ENCODE results near the gene SFXN3. TPM values are rescaled to one million over a fixed set of nuclear protein-coding genes. Genes with fewer than 3 reads are reported as not detected.

SFXN3 gene
- polyA plus RNA-seq, 4 donors: 35.0 to 222 (median 87.5) TPM

DNA sequence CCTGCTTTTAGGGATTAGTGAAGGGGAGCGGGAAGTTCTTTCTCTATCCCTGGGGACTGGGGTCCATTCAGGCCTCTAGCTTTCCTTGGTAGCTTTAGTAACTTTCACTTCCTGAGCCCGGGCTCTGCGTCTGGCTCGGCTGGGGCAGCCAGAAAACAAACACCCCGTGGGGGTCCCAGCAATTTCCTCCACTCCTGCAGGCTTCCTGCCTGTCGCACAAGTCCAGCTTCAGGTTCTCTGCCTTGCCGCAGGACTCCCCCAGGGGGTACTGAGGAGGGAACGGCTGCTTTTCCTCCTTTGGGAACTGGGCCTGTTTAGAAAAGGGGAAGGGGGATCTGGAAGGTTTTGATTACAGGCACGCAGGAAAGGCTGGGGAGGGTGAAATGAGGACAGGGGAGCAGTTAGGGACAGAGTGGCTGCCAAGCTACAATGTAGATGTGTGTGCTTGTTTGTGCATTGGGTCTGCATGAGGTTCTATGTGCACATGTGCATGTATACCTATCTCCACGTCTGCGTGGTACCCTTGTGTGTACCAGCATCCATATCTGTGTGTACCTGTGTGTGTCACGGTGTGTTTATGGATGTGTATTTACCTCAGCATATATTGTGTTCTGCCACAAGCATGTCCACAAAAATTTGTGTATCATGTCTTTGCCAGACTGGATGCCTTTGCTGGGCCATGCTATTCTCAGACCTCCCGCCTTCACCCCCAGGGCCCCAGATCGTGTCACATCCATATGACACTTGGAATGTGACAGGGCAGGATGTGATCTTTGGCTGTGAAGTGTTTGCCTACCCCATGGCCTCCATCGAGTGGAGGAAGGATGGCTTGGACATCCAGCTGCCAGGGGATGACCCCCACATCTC lies 32.7 kb downstream of the SFXN3 start:
- peak overlapping the region in 1 of 3 donors; percentile 84 for H3K4me3 ChIP-seq (ENCODE audit: low read depth in 1 of 3, low read length in 3 of 3)
- H3K27me3 ChIP-seq (ENCODE audit: control insufficient read depth in 3 of 3, insufficient read depth in 3 of 3, low read length in 3 of 3): peaks cover 0 to 3% (median 0%) of the 10 kb centered on the region in 3 donors
- H3K36me3 ChIP-seq (ENCODE audit: control insufficient read depth in 3 of 3, insufficient read depth in 2 of 3, low read depth in 1 of 3, low read length in 3 of 3): peaks cover 0 to 8% (median 0%) of the 10 kb centered on the region in 3 donors
- 56 to 71% (median 65%) methylated on average over 15 of the region's 15 CpGs for WGBS, 3 donors
- no peaks in the 10 kb centered on the region for H3K9me3 ChIP-seq (ENCODE audit: control insufficient read depth in 2 of 2, insufficient read depth in 1 of 2, low read depth in 1 of 2, low read length in 1 of 2)
- peaks cover 0 to 56% (median 6%) of the 10 kb centered on the region in 3 donors for H3K4me1 ChIP-seq (ENCODE audit: control insufficient read depth in 3 of 3, insufficient read depth in 2 of 3, low read depth in 1 of 3, low read length in 2 of 3)
- DNase-seq (no peak), FAIRE-seq (no peak)
- H3K27ac ChIP-seq (ENCODE audit: low read depth in 1 of 3, low read length in 2 of 3): peak overlapping the region in 1 of 3 donors; percentile 95

DNA sequence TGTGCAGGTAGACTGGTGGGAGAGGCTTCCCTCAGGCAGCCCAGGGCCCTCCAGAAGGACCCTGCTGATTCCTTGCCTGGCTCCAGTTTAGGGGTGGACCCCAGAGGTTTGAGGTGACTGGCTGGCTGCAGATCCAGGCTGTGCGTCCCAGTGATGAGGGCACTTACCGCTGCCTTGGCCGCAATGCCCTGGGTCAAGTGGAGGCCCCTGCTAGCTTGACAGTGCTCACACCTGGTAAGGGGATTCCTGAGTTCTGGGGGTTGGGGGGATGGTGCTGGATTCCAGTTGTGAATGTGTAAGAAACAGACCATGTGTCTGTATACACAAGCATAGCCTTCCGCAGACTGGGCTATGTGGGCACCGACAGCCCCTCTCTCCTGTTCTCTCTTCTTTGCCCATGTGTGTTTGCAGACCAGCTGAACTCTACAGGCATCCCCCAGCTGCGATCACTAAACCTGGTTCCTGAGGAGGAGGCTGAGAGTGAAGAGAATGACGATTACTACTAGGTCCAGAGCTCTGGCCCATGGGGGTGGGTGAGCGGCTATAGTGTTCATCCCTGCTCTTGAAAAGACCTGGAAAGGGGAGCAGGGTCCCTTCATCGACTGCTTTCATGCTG lies 33.5 kb downstream of the SFXN3 start:
- no peak for DNase-seq
- no peak for FAIRE-seq
- peaks cover 0 to 3% (median 0%) of the 10 kb centered on the region in 3 donors for H3K27me3 ChIP-seq (ENCODE audit: control insufficient read depth in 3 of 3, insufficient read depth in 3 of 3, low read length in 3 of 3)
- H3K27ac ChIP-seq (ENCODE audit: low read depth in 1 of 3, low read length in 2 of 3): no peak overlapping the region
- no peaks in the 10 kb centered on the region for H3K9me3 ChIP-seq (ENCODE audit: control insufficient read depth in 2 of 2, insufficient read depth in 1 of 2, low read depth in 1 of 2, low read length in 1 of 2)
- 92 to 97% (median 97%) methylated on average over 9 of the region's 9 CpGs for WGBS, 3 donors
- peaks cover 0 to 54% (median 6%) of the 10 kb centered on the region in 3 donors for H3K4me1 ChIP-seq (ENCODE audit: control insufficient read depth in 3 of 3, insufficient read depth in 2 of 3, low read depth in 1 of 3, low read length in 2 of 3)
- no peak overlapping the region for H3K4me3 ChIP-seq (ENCODE audit: low read depth in 1 of 3, low read length in 3 of 3)
- H3K36me3 ChIP-seq (ENCODE audit: control insufficient read depth in 3 of 3, insufficient read depth in 2 of 3, low read depth in 1 of 3, low read length in 3 of 3): peaks cover 0 to 8% (median 0%) of the 10 kb centered on the region in 3 donors

DNA sequence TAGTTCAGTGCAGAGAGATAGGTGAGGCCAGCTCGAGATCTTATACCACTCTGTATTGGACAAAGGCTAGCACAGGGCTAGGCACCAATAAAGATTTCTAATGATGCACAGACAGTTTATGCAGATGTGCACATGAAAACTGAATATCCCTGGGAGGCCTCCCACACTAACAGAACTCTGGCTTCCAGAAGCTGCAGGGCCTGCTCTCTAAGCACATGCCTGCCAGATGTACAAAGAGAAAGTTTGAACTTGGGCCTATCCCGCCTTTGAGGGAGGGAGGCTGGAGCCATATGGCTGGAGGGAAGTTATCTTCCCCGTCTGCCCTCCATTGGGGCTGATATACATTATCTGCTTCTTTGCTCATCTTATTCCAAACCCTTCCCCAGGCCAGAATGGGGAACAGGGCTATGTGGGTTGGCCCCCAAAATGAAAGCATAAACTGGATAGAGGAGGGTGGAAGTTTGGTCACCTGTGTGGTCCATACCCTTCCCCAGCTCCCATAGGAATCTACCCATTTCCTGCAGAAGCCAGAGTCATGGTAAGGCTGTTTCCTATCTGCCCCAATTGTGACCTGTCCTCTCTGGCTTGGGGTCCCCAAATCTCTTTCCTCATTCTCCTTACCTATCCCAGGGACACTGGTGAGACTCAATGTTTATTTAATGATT lies 34.6 kb downstream of the SFXN3 start:
- DNase-seq (peak; percentile 54 to 55), FAIRE-seq (no peak)
- peaks cover 0 to 8% (median 0%) of the 10 kb centered on the region in 3 donors for H3K36me3 ChIP-seq (ENCODE audit: control insufficient read depth in 3 of 3, insufficient read depth in 2 of 3, low read depth in 1 of 3, low read length in 3 of 3)
- WGBS, 3 donors: 60 to 68% (median 66%) methylated on average over 3 of the region's 3 CpGs
- peaks cover 0 to 3% (median 0%) of the 10 kb centered on the region in 3 donors for H3K27me3 ChIP-seq (ENCODE audit: control insufficient read depth in 3 of 3, insufficient read depth in 3 of 3, low read length in 3 of 3)
- H3K27ac ChIP-seq (ENCODE audit: low read depth in 1 of 3, low read length in 2 of 3): peak overlapping the region; percentile 76 to 98 (median 92)
- peaks cover 0 to 50% (median 6%) of the 10 kb centered on the region in 3 donors for H3K4me1 ChIP-seq (ENCODE audit: control insufficient read depth in 3 of 3, insufficient read depth in 2 of 3, low read depth in 1 of 3, low read length in 2 of 3)
- peak overlapping the region in 1 of 3 donors; percentile 46 for H3K4me3 ChIP-seq (ENCODE audit: low read depth in 1 of 3, low read length in 3 of 3)
- H3K9me3 ChIP-seq (ENCODE audit: control insufficient read depth in 2 of 2, insufficient read depth in 1 of 2, low read depth in 1 of 2, low read length in 1 of 2): no peaks in the 10 kb centered on the region

DNA sequence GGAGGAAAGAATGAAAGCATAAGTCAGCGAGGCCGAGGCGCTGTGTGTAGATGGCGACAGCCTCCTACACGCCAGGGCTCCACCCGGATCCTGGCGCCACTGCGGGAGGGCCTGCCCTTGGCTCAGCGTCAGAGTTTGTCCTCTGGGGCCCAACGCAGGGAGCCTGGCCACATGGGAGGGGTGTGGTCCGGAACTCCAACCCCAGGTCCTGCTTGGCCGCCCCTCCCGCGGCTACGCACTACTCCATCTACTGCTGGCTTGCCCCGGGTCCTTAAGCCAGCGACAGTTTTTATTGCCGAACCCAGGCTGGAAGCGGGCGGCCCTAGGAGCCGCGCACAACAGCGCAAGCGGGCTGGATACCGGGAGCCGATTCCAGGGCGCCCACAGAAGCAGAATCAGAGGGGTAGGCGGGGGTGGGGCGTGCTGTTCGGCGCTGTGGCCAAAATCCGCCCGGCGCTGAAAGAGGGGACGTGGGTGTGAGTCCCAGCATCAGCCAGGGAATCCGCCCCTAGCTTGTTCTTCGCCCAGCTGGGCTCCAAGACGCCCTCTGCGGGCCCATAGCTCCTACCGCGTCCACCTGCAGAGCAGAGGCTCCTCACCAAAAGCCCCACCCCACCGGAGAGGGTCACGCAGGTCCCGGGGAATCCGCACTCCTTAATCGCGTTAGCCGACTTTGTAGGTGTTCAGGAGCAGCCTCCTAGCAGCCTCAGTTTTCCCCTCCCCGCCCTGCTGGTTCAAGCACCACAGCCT lies 35.3 kb downstream of the SFXN3 start:
- WGBS, 3 donors: 2 to 5% (median 4%) methylated on average over 43 to 49 of the region's 49 CpGs
- FAIRE-seq (no peak), DNase-seq (peak; percentile 96)
- H3K27me3 ChIP-seq (ENCODE audit: control insufficient read depth in 3 of 3, insufficient read depth in 3 of 3, low read length in 3 of 3): peaks cover 0 to 3% (median 0%) of the 10 kb centered on the region in 3 donors
- H3K36me3 ChIP-seq (ENCODE audit: control insufficient read depth in 3 of 3, insufficient read depth in 2 of 3, low read depth in 1 of 3, low read length in 3 of 3): peaks cover 0 to 8% (median 0%) of the 10 kb centered on the region in 3 donors
- no peaks in the 10 kb centered on the region for H3K9me3 ChIP-seq (ENCODE audit: control insufficient read depth in 2 of 2, insufficient read depth in 1 of 2, low read depth in 1 of 2, low read length in 1 of 2)
- peaks cover 0 to 47% (median 6%) of the 10 kb centered on the region in 3 donors for H3K4me1 ChIP-seq (ENCODE audit: control insufficient read depth in 3 of 3, insufficient read depth in 2 of 3, low read depth in 1 of 3, low read length in 2 of 3)
- peak overlapping the region; percentile 76 to 98 (median 92) for H3K27ac ChIP-seq (ENCODE audit: low read depth in 1 of 3, low read length in 2 of 3)
- H3K4me3 ChIP-seq (ENCODE audit: low read depth in 1 of 3, low read length in 3 of 3): peak overlapping the region; percentile 28 to 62 (median 46)

DNA sequence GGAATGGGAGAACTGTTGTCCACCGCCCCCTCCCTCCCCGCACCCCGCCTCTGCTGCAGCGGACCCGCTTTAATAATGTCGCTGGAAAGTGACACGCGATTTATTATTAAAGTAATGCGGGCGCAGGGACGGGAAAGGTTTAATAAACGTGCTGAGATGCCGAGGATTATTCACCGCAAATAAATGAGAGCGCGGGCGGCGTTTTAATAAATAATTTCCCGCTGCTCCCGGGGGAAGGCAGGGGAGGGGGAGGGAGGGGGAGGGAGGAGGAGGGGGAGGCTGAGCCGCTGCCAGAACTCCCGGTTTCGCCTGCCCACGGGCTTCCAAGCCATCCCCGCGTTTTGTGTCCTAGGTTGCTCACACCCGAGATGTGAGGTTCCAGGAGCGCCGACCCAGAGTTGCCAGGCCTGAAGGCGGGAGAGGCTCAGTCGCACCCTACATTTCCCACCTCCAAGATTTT lies 35.9 kb downstream of the SFXN3 start:
- 1 to 2% (median 2%) methylated on average over 31 of the region's 31 CpGs for WGBS, 3 donors
- Histone ChIP-seq H3K27ac (ENCODE audit: low read depth in 1 of 3, low read length in 2 of 3) (peak overlapping the region; percentile 76 to 98 (median 92)), H3K9me3 (ENCODE audit: control insufficient read depth in 2 of 2, insufficient read depth in 1 of 2, low read depth in 1 of 2, low read length in 1 of 2) (no peaks in the 10 kb centered on the region), H3K4me3 (ENCODE audit: low read depth in 1 of 3, low read length in 3 of 3) (peak overlapping the region; percentile 28 to 62 (median 46)), H3K27me3 (ENCODE audit: control insufficient read depth in 3 of 3, insufficient read depth in 3 of 3, low read length in 3 of 3) (peaks cover 0 to 6% (median 0%) of the 10 kb centered on the region in 3 donors), H3K36me3 (ENCODE audit: control insufficient read depth in 3 of 3, insufficient read depth in 2 of 3, low read depth in 1 of 3, low read length in 3 of 3) (peaks cover 0 to 8% (median 0%) of the 10 kb centered on the region in 3 donors), H3K4me1 (ENCODE audit: control insufficient read depth in 3 of 3, insufficient read depth in 2 of 3, low read depth in 1 of 3, low read length in 2 of 3) (peaks cover 0 to 41% (median 6%) of the 10 kb centered on the region in 3 donors)
- FAIRE-seq: no peak
- DNase-seq: no peak

DNA sequence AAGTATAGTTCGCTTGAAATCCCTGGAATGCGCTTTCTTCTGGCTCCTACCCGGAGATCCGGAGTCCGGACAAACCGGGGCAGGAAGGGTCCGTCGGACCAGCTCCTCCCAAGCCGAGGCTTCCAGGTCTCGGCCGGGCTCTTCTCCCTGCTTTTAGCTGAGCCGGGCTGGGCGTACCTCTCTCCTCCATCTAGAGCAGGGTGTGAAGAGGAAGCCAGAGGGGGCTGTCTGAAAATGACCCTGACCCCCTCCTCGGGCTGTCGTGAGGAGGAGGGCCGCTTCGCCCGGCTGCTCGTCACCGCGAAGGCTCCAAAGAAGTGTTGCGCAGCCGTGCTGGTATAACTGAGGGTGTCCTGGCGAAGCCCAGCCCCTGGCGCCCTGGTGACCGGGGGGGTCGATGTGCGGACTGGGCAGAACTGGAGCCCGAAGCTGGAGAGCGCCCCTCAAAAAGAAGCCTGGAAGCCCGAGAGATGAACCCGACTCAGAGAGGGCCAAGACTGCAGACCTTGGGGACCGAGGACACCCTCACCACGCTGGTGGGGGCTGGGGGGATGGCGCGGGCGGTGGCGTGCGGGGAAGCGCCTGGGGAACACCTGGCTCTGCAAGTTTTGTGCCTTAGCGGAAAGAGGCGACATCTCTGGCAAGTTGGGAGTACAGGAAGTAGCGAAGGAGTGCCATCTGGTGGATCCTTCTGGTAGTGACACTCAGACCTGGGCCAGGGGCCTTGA lies 36.5 kb downstream of the SFXN3 start:
- peak overlapping the region; percentile 58 to 98 (median 83) for H3K27ac ChIP-seq (ENCODE audit: low read depth in 1 of 3, low read length in 2 of 3)
- WGBS, 3 donors: 1% methylated on average over 43 of the region's 43 CpGs
- peak overlapping the region; percentile 30 to 62 (median 46) for H3K4me3 ChIP-seq (ENCODE audit: low read depth in 1 of 3, low read length in 3 of 3)
- FAIRE-seq (no peak), DNase-seq (peak; percentile 86 to 91)
- peaks cover 0 to 38% (median 6%) of the 10 kb centered on the region in 3 donors for H3K4me1 ChIP-seq (ENCODE audit: control insufficient read depth in 3 of 3, insufficient read depth in 2 of 3, low read depth in 1 of 3, low read length in 2 of 3)
- H3K36me3 ChIP-seq (ENCODE audit: control insufficient read depth in 3 of 3, insufficient read depth in 2 of 3, low read depth in 1 of 3, low read length in 3 of 3): peaks cover 0 to 8% (median 0%) of the 10 kb centered on the region in 3 donors
- peaks cover 0 to 11% (median 0%) of the 10 kb centered on the region in 3 donors for H3K27me3 ChIP-seq (ENCODE audit: control insufficient read depth in 3 of 3, insufficient read depth in 3 of 3, low read length in 3 of 3)
- H3K9me3 ChIP-seq (ENCODE audit: control insufficient read depth in 2 of 2, insufficient read depth in 1 of 2, low read depth in 1 of 2, low read length in 1 of 2): no peaks in the 10 kb centered on the region

DNA sequence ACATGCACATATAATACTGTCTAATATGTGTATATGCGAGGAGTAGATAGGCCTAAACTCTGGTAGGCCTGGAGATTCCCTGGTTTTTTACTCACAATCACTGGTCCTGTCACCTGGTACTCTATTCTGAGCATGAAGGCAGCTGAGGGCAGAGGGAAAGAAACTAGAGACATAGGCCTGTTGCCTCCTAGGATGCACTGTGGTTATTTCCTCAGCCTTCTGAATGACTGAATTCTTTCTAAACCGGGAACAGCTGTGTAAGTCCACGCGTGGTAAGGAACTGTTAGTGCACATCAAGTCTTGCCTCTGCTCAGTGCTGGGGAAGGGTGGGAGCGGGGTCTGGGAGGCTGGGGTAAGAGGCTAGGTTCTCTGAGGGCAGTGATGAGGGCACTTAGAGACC lies 38.4 kb downstream of the SFXN3 start:
- Histone ChIP-seq H3K9me3 (ENCODE audit: control insufficient read depth in 2 of 2, insufficient read depth in 1 of 2, low read depth in 1 of 2, low read length in 1 of 2) (no peaks in the 10 kb centered on the region), H3K4me1 (ENCODE audit: control insufficient read depth in 3 of 3, insufficient read depth in 2 of 3, low read depth in 1 of 3, low read length in 2 of 3) (peaks cover 0 to 20% (median 0%) of the 10 kb centered on the region in 3 donors), H3K27me3 (ENCODE audit: control insufficient read depth in 3 of 3, insufficient read depth in 3 of 3, low read length in 3 of 3) (peaks cover 0 to 27% (median 15%) of the 10 kb centered on the region in 3 donors), H3K36me3 (ENCODE audit: control insufficient read depth in 3 of 3, insufficient read depth in 2 of 3, low read depth in 1 of 3, low read length in 3 of 3) (peaks cover 0 to 7% (median 0%) of the 10 kb centered on the region in 3 donors), H3K27ac (ENCODE audit: low read depth in 1 of 3, low read length in 2 of 3) (no peak overlapping the region), H3K4me3 (ENCODE audit: low read depth in 1 of 3, low read length in 3 of 3) (no peak overlapping the region)
- DNase-seq (no peak), FAIRE-seq (no peak)
- WGBS, 3 donors: 79 to 93% (median 91%) methylated on average over 5 of the region's 5 CpGs

All from small intestine (tissue), 7 donors.